H9 (cell line): Measurements from ENCODE around the gene NGDN. TPM values are rescaled to one million over a fixed set of nuclear protein-coding genes. Genes with fewer than 3 reads are reported as not detected.

Experiments used
- DNase-seq: peaks from one replicate; pipeline ENCODE4 v3.0.0-alpha.2; 2017
- H2AFZ ChIP-seq: one replicate; pipeline ENCODE4 v1.6.1; 2013; ENCODE audit warnings: mild to moderate bottlenecking, low read length, control low read depth, moderate library complexity
- H2AK5ac ChIP-seq: 2 replicates; pipeline ENCODE4 v1.6.1; 2013; ENCODE audit warnings: low read length, control low read depth, mixed read lengths; ENCODE audit not compliant: insufficient read length
- H2BK120ac ChIP-seq: one replicate; pipeline ENCODE4 v1.6.1; 2013; ENCODE audit warnings: low read depth, mild to moderate bottlenecking, low read length, control low read depth, inconsistent platforms; ENCODE audit not compliant: poor library complexity, severe bottlenecking
- H2BK12ac ChIP-seq: 2 replicates; pipeline ENCODE4 v1.6.1; 2013; ENCODE audit warnings: low read length, control low read depth, mixed read lengths, low read depth; ENCODE audit not compliant: insufficient read length
- H2BK15ac ChIP-seq: 2 replicates; pipeline ENCODE4 v1.6.1; 2013; ENCODE audit warnings: low read depth, low read length, control low read depth
- H2BK20ac ChIP-seq: one replicate; pipeline ENCODE4 v1.6.1; 2013; ENCODE audit warnings: low read depth, mild to moderate bottlenecking, low read length, control low read depth, inconsistent platforms; ENCODE audit not compliant: poor library complexity, severe bottlenecking
- H2BK5ac ChIP-seq: 2 replicates; pipeline ENCODE4 v1.6.1; 2013; ENCODE audit warnings: low read length, control low read depth, mixed read lengths; ENCODE audit not compliant: insufficient read length
- H3K14ac ChIP-seq: 2 replicates; pipeline ENCODE4 v1.6.1; 2013; ENCODE audit warnings: low read length, control low read depth; ENCODE audit not compliant: insufficient read depth
- H3K18ac ChIP-seq: 2 replicates; pipeline ENCODE4 v1.6.1; 2013; ENCODE audit warnings: low read depth, mild to moderate bottlenecking, mixed read lengths, low read length, control low read depth; ENCODE audit not compliant: insufficient read length
- H3K23ac ChIP-seq: 2 replicates; pipeline ENCODE4 v1.6.1; 2013; ENCODE audit warnings: low read length, control low read depth, mixed read lengths, low read depth; ENCODE audit not compliant: insufficient read length
- H3K23me2 ChIP-seq: 2 replicates; pipeline ENCODE4 v1.6.1; 2013; ENCODE audit warnings: low read depth, mild to moderate bottlenecking, mixed read lengths, low read length, control low read depth; ENCODE audit not compliant: insufficient read length, poor library complexity, severe bottlenecking
- H3K27ac ChIP-seq: 2 replicates; pipeline ENCODE4 v1.5.1; 2013; ENCODE audit warnings: low read length, control low read depth, mixed read lengths, low read depth; ENCODE audit not compliant: insufficient read length
- H3K27me3 ChIP-seq: 2 replicates; pipeline ENCODE4 v1.6.1; 2013; ENCODE audit warnings: low read length, control low read depth, inconsistent platforms; ENCODE audit not compliant: insufficient read depth
- H3K4ac ChIP-seq: 2 replicates; pipeline ENCODE4 v1.6.1; 2013; ENCODE audit warnings: low read depth, mild to moderate bottlenecking, control low read depth, inconsistent platforms, low read length, moderate library complexity
- H3K4me1 ChIP-seq: 2 replicates; pipeline ENCODE4 v1.6.1; 2013; ENCODE audit warnings: low read length, control low read depth, inconsistent platforms; ENCODE audit not compliant: insufficient read depth
- H3K4me2 ChIP-seq: 2 replicates; pipeline ENCODE4 v1.6.1; 2013; ENCODE audit warnings: low read length, control low read depth, mixed read lengths; ENCODE audit not compliant: insufficient read length, insufficient read depth
- H3K56ac ChIP-seq: 2 replicates; pipeline ENCODE4 v1.6.1; 2013; ENCODE audit warnings: low read depth, mild to moderate bottlenecking, mixed read lengths, low read length, control low read depth; ENCODE audit not compliant: insufficient read length
- H3K79me1 ChIP-seq: 2 replicates; pipeline ENCODE4 v1.6.1; 2013; ENCODE audit warnings: low read depth, mild to moderate bottlenecking, moderate library complexity, low read length, control low read depth, inconsistent platforms; ENCODE audit not compliant: insufficient read depth, poor library complexity, severe bottlenecking
- H3K79me2 ChIP-seq: 2 replicates; pipeline ENCODE4 v1.6.1; 2013; ENCODE audit warnings: low read length, control low read depth, inconsistent platforms; ENCODE audit not compliant: insufficient read depth
- H3K9ac ChIP-seq: 2 replicates; pipeline ENCODE4 v1.6.1; 2013; ENCODE audit warnings: low read length, control low read depth, mixed read lengths; ENCODE audit not compliant: insufficient read length; ENCODE audit errors: extremely low read depth
- H3K9me3 ChIP-seq: one replicate; pipeline ENCODE4 v1.6.1; 2013; ENCODE audit warnings: low read depth, low read length, inconsistent platforms; ENCODE audit not compliant: control insufficient read depth
- H3T11ph ChIP-seq: one replicate; pipeline ENCODE4 v1.6.1; 2013; ENCODE audit warnings: mild to moderate bottlenecking, low read length, control low read depth, inconsistent platforms
- H4K20me1 ChIP-seq: one replicate; pipeline ENCODE4 v1.6.1; 2013; ENCODE audit not compliant: control insufficient read depth, insufficient read length, insufficient read depth
- H4K5ac ChIP-seq: 2 replicates; pipeline ENCODE4 v1.6.1; 2013; ENCODE audit warnings: low read depth, mild to moderate bottlenecking, mixed read lengths, low read length, control low read depth; ENCODE audit not compliant: insufficient read length
- H4K8ac ChIP-seq: replicated peaks from 2 replicates; pipeline ENCODE4 v1.6.1; 2013; ENCODE audit warnings: low read length, control low read depth, mixed read lengths, low read depth; ENCODE audit not compliant: insufficient read length
- H4K91ac ChIP-seq: 2 replicates; pipeline ENCODE4 v1.6.1; 2013; ENCODE audit warnings: low read depth, mild to moderate bottlenecking, moderate library complexity, mixed read lengths, low read length, control low read depth; ENCODE audit not compliant: insufficient read length
- H3K27ac Mint-ChIP-seq, 3 experiments: 2 replicates in 2 of 3; 3 replicates in 1 of 3; pipeline ENCODE4 v1.8.0; 2020 to 2021; ENCODE audit warnings: mixed read lengths in 3 of 3, mild to moderate bottlenecking in 1 of 3, moderate library complexity in 1 of 3
- H3K27me3 Mint-ChIP-seq: 2 replicates; pipeline ENCODE4 v1.8.0; 2021; ENCODE audit warnings: low read depth, mild to moderate bottlenecking, moderate library complexity, mixed read lengths
- H3K36me3 Mint-ChIP-seq, 3 experiments: 2 replicates in 2 of 3; 3 replicates in 1 of 3; pipeline ENCODE4 v1.8.0; 2020 to 2021; ENCODE audit warnings: low read depth in 3 of 3, mixed read lengths in 3 of 3; ENCODE audit not compliant: insufficient read depth in 1 of 3
- H3K4me1 Mint-ChIP-seq, 2 experiments: 2 replicates each; pipeline ENCODE4 v1.8.0; 2020; ENCODE audit warnings: mixed read lengths in 2 of 2
- H3K4me3 Mint-ChIP-seq, 2 experiments: 2 replicates in 1 of 2; 3 replicates in 1 of 2; pipeline ENCODE4 v1.8.0; 2020 to 2021; ENCODE audit warnings: mild to moderate bottlenecking in 2 of 2, mixed read lengths in 2 of 2, moderate library complexity in 1 of 2
- H3K9me3 Mint-ChIP-seq, 2 experiments: 2 replicates in 1 of 2; 3 replicates in 1 of 2; pipeline ENCODE4 v1.8.0; 2020; ENCODE audit warnings: mild to moderate bottlenecking in 2 of 2, mixed read lengths in 2 of 2, moderate library complexity in 1 of 2
- CTCF ChIP-seq: fragments of 200-600 bp; sonication (generic); conservative IDR thresholded peaks from 3 replicates; pipeline ENCODE4 v1.8.0; 2021; ENCODE audit warnings: antibody characterized with exemption, mild to moderate bottlenecking
- WGBS: extraction: QIAGEN DNeasy Blood & Tissue Kit; methylation state at CpG from one replicate; pipeline ENCODE4 v1.1.7; 2013; ENCODE audit warnings: missing lambda C conversion rate, low lambda C conversion rate, mixed read lengths; ENCODE audit not compliant: insufficient read length; ENCODE audit errors: extremely low coverage; 5-methylcytosine and 5-hydroxymethylcytosine counted together
- total RNA-seq: library from RNA; stranded (reverse); gene quantifications from 2 replicates; pipeline ENCODE4 v1.2.1, GENCODE V29; 2021

The NGDN gene
- total RNA-seq, 1 experiment from 2014 or later, result 53.1 TPM

- H3K9me3 ChIP-seq, result no peaks in the 10 kb centered on the region
- no CpG with 5 or more reads among the region's 10 CpGs for WGBS
- no peak overlapping the region for H2BK5ac ChIP-seq
- no peak overlapping the region for H2AK5ac ChIP-seq
- no peaks in the 10 kb centered on the region for H3K79me1 ChIP-seq
- no peak overlapping the region for H3K18ac ChIP-seq
- no peak for DNase-seq
- H3K27ac ChIP-seq, result no peak overlapping the region
- H2AFZ ChIP-seq, result no peak overlapping the region
- no peak overlapping the region; a peak in 1 of 7 replicates for H3K27ac Mint-ChIP-seq
- no peak overlapping the region for H4K8ac ChIP-seq
- peaks cover 2% of the 10 kb centered on the region for H3K23me2 ChIP-seq
- H4K5ac ChIP-seq, result no peak overlapping the region
- no peak overlapping the region for H2BK120ac ChIP-seq
- H3K4me3 Mint-ChIP-seq, result no peak overlapping the region
- H3K9me3 Mint-ChIP-seq, result no peaks in the 10 kb centered on the region; a peak in 1 of 5 replicates
- H3T11ph ChIP-seq, result no peak overlapping the region
- H3K4ac ChIP-seq, result no peak overlapping the region
- H3K56ac ChIP-seq, result no peak overlapping the region
- TF ChIP-seq CTCF, result no peak
- no peaks in the 10 kb centered on the region for H4K20me1 ChIP-seq
- no peak overlapping the region for H2BK15ac ChIP-seq
- H3K79me2 ChIP-seq, result no peaks in the 10 kb centered on the region
- H3K4me2 ChIP-seq, result no peak overlapping the region
- H3K14ac ChIP-seq, result no peak overlapping the region
- no peaks in the 10 kb centered on the region for H3K36me3 Mint-ChIP-seq
- H3K9ac ChIP-seq, result no peak overlapping the region
- H3K27me3 ChIP-seq, result no peaks in the 10 kb centered on the region
- H3K23ac ChIP-seq, result no peak overlapping the region
- H2BK12ac ChIP-seq, result no peak overlapping the region
- peaks cover 16% of the 10 kb centered on the region in 2 experiments; a peak in 3 of 4 replicates for H3K4me1 Mint-ChIP-seq
- peaks cover 59% of the 10 kb centered on the region for H3K27me3 Mint-ChIP-seq
- no peak overlapping the region for H2BK20ac ChIP-seq
- no peaks in the 10 kb centered on the region; the same call in 1 of the 2 replicates for H3K4me1 ChIP-seq
- no peak overlapping the region for H4K91ac ChIP-seq
Observed at GRCh38 chr14:23430016-23430722, 39.3 kb upstream of the NGDN start.
